Calu3 (cell line): ENCODE results near the gene SCN9A. TPM values are rescaled to one million over a fixed set of nuclear protein-coding genes. Genes with fewer than 3 reads are reported as not detected.
A peak's percentile ranks its signal among the peaks of the same experiment; 100 is the strongest.
"Not testable (repeated sequence)": the region's sequence is repeated elsewhere in the genome, so short reads cannot be mapped to it uniquely, and the experiment has no call there.

ENCODE experiments used
- BruUV-seq: library from RNA; stranded (reverse); fragments of 400-500 nt; replicated peaks from 2 replicates; lab custom pipeline; 2021; lab: Mats Ljungman, UMichigan
- CTCF ChIA-PET: fragments of 300-600 bp; sonication (Branson Sonifier 250); formaldehyde crosslinking; loops from one replicate; lab custom pipeline; 2022; ENCODE audit warnings: antibody characterized with exemption; lab: Charles Lee
- DNase-seq: peaks from one replicate; pipeline ENCODE4 v3.0.0; 2022
- H3K27ac Mint-ChIP-seq: one replicate; pipeline ENCODE4 v1.8.0; 2022; ENCODE audit warnings: mixed read lengths; ENCODE audit not compliant: unreplicated experiment
- H3K27me3 Mint-ChIP-seq: one replicate; pipeline ENCODE4 v1.8.0; 2022; ENCODE audit warnings: mixed read lengths; ENCODE audit not compliant: unreplicated experiment
- H3K36me3 Mint-ChIP-seq: one replicate; pipeline ENCODE4 v1.8.0; 2022; ENCODE audit warnings: mild to moderate bottlenecking, moderate library complexity, mixed read lengths; ENCODE audit not compliant: insufficient read depth, unreplicated experiment
- H3K4me1 Mint-ChIP-seq: one replicate; pipeline ENCODE4 v1.8.0; 2022; ENCODE audit warnings: mild to moderate bottlenecking, low read depth, mixed read lengths; ENCODE audit not compliant: unreplicated experiment
- H3K4me3 Mint-ChIP-seq: one replicate; pipeline ENCODE4 v1.8.0; 2022; ENCODE audit warnings: mild to moderate bottlenecking, low read depth, moderate library complexity, mixed read lengths; ENCODE audit not compliant: unreplicated experiment
- H3K9me3 Mint-ChIP-seq: one replicate; pipeline ENCODE4 v1.8.0; 2022; ENCODE audit warnings: low read depth, mixed read lengths; ENCODE audit not compliant: unreplicated experiment
- intact Hi-C: fragments of 100-400 bp; cut with micrococcal nuclease; formaldehyde crosslinking; loops from one replicate; pipeline ENCODE4 v1.10.0; 2022; ENCODE audit not compliant: unreplicated experiment
- total RNA-seq: library from RNA; stranded (reverse); gene quantifications from 2 replicates; pipeline ENCODE4 v1.2.3, GENCODE V29; 2022
- TF ChIP-seq, protein P1 (sequence below): fragments of 200-600 bp; IDR thresholded peaks from one replicate; pipeline ENCODE4 v1.8.0; 2022; ENCODE audit warnings: antibody characterized with exemption; ENCODE audit not compliant: unreplicated experiment

The SCN9A gene
- total RNA-seq, 1 experiment from 2014 or later: 8.5 TPM

DNA sequence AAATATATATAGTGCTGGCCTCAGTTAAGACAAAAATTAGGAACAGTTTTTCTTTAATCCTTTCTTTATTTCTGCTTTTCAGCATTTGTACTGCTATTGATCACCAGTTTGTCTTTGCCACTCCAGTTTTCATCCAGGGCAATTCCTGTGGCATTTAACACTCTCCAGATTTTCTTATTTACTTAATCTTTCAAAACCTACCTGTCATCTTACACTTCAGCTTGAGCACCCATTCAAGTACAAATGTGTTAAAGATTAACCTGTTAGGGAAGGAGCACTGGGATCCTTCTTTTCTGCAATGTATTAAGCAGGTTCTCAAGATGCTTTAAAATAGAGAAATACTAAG is 146.1 kb downstream of the SCN9A start:
- TF ChIP-seq, protein P1, sequence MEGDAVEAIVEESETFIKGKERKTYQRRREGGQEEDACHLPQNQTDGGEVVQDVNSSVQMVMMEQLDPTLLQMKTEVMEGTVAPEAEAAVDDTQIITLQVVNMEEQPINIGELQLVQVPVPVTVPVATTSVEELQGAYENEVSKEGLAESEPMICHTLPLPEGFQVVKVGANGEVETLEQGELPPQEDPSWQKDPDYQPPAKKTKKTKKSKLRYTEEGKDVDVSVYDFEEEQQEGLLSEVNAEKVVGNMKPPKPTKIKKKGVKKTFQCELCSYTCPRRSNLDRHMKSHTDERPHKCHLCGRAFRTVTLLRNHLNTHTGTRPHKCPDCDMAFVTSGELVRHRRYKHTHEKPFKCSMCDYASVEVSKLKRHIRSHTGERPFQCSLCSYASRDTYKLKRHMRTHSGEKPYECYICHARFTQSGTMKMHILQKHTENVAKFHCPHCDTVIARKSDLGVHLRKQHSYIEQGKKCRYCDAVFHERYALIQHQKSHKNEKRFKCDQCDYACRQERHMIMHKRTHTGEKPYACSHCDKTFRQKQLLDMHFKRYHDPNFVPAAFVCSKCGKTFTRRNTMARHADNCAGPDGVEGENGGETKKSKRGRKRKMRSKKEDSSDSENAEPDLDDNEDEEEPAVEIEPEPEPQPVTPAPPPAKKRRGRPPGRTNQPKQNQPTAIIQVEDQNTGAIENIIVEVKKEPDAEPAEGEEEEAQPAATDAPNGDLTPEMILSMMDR: no peak
- intact Hi-C loops: loop anchor here (10.0 kb wide), 1 partner anchor 435 kb away; the partner anchor contains the start of gene GALNT3
- H3K4me3 Mint-ChIP-seq: peak overlapping the region; percentile 31
- DNase-seq: no peak
- H3K9me3 Mint-ChIP-seq: no peaks in the 10 kb centered on the region
- H3K36me3 Mint-ChIP-seq: peaks cover 5% of the 10 kb centered on the region
- H3K4me1 Mint-ChIP-seq: peaks cover 30% of the 10 kb centered on the region
- CTCF ChIA-PET: interaction anchor here (0.6 kb wide), 1 partner anchor 75 kb away, joined by 3 read pairs; no protein-coding TSS in a partner anchor
- BruUV-seq: no TSS peak
- H3K27ac Mint-ChIP-seq: peak overlapping the region; percentile 75
- H3K27me3 Mint-ChIP-seq: no peaks in the 10 kb centered on the region

DNA sequence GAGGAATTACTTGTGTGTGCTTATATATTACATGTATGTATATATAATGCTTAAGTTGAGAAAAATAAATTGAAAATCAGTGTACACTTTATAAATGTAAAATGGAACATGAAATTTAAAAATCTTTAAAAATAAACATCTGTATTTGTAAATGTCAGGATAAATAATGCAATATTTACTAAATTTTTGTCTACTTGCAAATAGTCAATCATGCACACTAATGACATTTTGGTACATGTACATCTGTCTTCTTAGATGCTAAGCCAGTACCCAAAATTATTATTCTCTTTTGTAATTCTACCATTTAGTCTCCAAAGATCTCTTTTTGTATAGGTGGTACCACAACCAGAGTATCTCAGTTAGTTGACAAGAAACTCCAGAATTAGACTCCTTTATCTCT is 151.5 kb downstream of the SCN9A start:
- Mint-ChIP-seq H3K4me3 (no peak overlapping the region), H3K27ac (no peak overlapping the region), H3K36me3 (no peaks in the 10 kb centered on the region), H3K9me3 (no peaks in the 10 kb centered on the region), H3K27me3 (no peaks in the 10 kb centered on the region), H3K4me1 (no peaks in the 10 kb centered on the region)
- intact Hi-C loops: no loop called here
- no peak for DNase-seq
- CTCF ChIA-PET: no interaction called here
- no TSS peak for BruUV-seq
- TF ChIP-seq, protein P1: no peak

DNA sequence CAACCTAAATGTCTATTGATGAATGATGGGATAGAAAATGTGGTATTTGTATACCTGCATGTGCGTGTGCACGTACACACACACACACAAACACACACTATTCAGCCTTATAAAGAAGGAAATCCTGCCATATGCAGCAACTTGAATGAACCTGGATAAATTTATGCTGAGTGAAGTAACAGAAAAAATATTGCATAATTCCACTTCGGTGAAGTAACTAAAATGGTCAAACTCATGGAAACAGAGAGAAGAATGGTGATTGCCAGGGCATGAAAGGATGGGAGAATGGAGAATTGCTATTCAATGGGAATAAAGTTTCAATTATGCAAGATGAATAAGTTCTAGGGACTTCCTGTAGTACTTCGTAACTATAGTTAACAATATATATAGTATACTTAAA is 152.4 kb downstream of the SCN9A start:
- Mint-ChIP-seq H3K27ac (no peak overlapping the region), H3K4me3 (no peak overlapping the region), H3K4me1 (no peaks in the 10 kb centered on the region), H3K9me3 (no peaks in the 10 kb centered on the region), H3K27me3 (no peaks in the 10 kb centered on the region), H3K36me3 (no peaks in the 10 kb centered on the region)
- BruUV-seq: no TSS peak
- TF ChIP-seq, protein P1: no peak
- CTCF ChIA-PET: no interaction called here
- DNase-seq: no peak
- intact Hi-C loops: no loop called here

DNA sequence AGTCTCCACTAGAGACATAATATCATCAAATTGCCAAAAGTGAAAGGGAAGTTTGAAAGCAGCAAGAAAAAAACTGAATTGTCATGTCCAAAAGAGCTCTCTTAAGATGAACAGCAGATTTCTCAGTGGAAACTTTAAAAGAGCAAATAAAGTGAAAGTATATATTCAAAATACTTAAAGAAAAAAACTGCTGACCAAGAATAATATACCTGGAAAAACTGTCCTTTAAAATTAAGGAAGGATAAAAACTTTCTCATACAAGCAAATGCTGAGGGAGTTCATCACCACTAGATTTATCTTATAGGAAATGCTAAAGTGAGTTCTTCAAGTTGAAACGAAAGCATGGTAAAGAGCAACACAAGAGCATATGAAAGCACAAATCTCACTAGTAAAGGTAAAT is 164.7 kb downstream of the SCN9A start:
- CTCF ChIA-PET: no interaction called here
- TF ChIP-seq, protein P1: no peak
- Mint-ChIP-seq H3K27ac (no peak overlapping the region), H3K4me1 (no peaks in the 10 kb centered on the region), H3K9me3 (peaks cover 8% of the 10 kb centered on the region), H3K4me3 (no peak overlapping the region), H3K27me3 (no peaks in the 10 kb centered on the region), H3K36me3 (no peaks in the 10 kb centered on the region)
- DNase-seq: no peak
- BruUV-seq: no TSS peak
- intact Hi-C loops: no loop called here

DNA sequence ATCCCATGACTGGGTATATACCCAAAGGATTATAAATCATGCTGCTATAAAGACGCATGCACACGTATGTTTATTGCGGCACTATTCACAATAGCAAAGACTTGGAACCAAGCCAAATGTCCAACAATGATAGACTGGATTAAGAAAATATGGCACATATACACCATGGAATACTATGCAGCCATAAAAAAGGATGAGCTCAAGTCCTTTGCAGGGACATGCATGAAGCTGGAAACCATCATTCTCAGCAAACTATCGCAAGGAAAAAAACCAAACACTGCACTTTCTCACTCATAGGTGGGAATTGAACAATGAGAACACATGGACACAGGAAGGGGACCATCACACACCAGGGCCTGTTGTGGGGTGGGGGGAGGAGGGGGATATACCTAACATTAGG is 165.8 kb downstream of the SCN9A start:
- H3K36me3 Mint-ChIP-seq, H3K27me3 Mint-ChIP-seq, H3K27ac Mint-ChIP-seq, BruUV-seq, H3K4me3 Mint-ChIP-seq, intact Hi-C loops, H3K9me3 Mint-ChIP-seq, DNase-seq, CTCF ChIA-PET, H3K4me1 Mint-ChIP-seq: not testable (repeated sequence)

DNA sequence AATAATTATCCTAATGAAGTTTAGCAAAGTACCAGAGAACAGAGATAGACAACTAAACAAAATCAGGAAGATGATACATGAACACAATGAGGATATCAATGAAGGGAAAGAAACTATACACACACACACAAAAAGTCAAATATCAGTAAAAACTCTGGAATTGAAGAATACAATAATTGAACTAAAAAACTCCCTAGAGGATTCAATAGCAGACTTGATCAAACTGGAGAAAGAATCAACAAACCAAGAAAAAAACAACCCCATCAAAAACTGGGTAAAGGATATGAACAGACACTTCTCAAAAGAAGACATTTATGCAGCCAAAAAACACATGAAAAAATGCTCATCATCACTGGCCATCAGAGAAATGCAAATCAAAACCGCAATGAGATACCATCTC is 166.4 kb downstream of the SCN9A start:
- H3K36me3 Mint-ChIP-seq, BruUV-seq, H3K27me3 Mint-ChIP-seq, CTCF ChIA-PET, H3K4me1 Mint-ChIP-seq, H3K27ac Mint-ChIP-seq, H3K4me3 Mint-ChIP-seq, H3K9me3 Mint-ChIP-seq, DNase-seq, intact Hi-C loops: not testable (repeated sequence)

DNA sequence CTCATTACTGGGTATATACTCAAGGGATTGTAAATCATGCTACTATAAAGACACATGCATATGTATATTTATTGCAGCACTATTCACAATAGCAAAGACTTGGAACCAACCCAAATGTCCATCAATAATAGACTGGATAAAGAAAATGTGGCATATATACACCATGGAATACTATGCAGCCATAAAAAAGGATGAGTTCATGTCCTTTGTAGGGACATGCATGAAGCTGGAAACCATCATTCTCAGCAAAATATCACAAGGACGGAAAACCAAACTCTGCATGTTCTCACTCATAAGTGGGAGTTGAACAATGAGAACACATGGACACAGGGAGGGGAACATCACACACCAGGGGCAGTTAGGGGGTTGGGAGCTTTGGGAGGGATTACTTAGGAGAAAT is 169.6 kb downstream of the SCN9A start:
- DNase-seq, intact Hi-C loops, H3K27ac Mint-ChIP-seq, H3K9me3 Mint-ChIP-seq, H3K4me3 Mint-ChIP-seq, H3K36me3 Mint-ChIP-seq, CTCF ChIA-PET, H3K27me3 Mint-ChIP-seq, BruUV-seq, H3K4me1 Mint-ChIP-seq: not testable (repeated sequence)
